Mucosa of rectum (tissue), 2 donors: Measurements from ENCODE around the gene ATF3.

Source experiments
- H3K27ac ChIP-seq, 2 donors: one replicate each; pipeline ENCODE4 v1.7.0; 2013; ENCODE audit warnings: inconsistent platforms in 2 of 2, low read depth in 2 of 2, low read length in 2 of 2
- H3K27me3 ChIP-seq, 2 donors: one replicate each; pipeline ENCODE4 v1.7.0; 2013; ENCODE audit warnings: low read length in 2 of 2; ENCODE audit not compliant: control insufficient read depth in 2 of 2, insufficient read depth in 2 of 2
- H3K36me3 ChIP-seq, 2 donors: one replicate each; pipeline ENCODE4 v1.7.0; 2013; ENCODE audit warnings: low read length in 2 of 2; ENCODE audit not compliant: control insufficient read depth in 2 of 2, insufficient read depth in 2 of 2
- H3K4me1 ChIP-seq, 2 donors: one replicate each; pipeline ENCODE4 v1.7.0; 2013; ENCODE audit warnings: low read length in 2 of 2, mild to moderate bottlenecking in 1 of 2; ENCODE audit not compliant: control insufficient read depth in 2 of 2, insufficient read depth in 2 of 2
- H3K4me3 ChIP-seq, 2 donors: one replicate each; pipeline ENCODE4 v1.7.0; 2013; ENCODE audit warnings: low read length in 2 of 2
- H3K9ac ChIP-seq, 2 donors: one replicate each; pipeline ENCODE4 v1.7.0; 2013; ENCODE audit warnings: low read length in 2 of 2, low read depth in 1 of 2, mild to moderate bottlenecking in 1 of 2
- H3K9me3 ChIP-seq, 2 donors: one replicate each; pipeline ENCODE4 v1.7.0; 2013; ENCODE audit warnings: low read length in 2 of 2; ENCODE audit not compliant: control insufficient read depth in 2 of 2
- donor health status: healthy.
- donor health status: Normal muscosa, but diverticular disease.

ATF3 gene

DNA sequence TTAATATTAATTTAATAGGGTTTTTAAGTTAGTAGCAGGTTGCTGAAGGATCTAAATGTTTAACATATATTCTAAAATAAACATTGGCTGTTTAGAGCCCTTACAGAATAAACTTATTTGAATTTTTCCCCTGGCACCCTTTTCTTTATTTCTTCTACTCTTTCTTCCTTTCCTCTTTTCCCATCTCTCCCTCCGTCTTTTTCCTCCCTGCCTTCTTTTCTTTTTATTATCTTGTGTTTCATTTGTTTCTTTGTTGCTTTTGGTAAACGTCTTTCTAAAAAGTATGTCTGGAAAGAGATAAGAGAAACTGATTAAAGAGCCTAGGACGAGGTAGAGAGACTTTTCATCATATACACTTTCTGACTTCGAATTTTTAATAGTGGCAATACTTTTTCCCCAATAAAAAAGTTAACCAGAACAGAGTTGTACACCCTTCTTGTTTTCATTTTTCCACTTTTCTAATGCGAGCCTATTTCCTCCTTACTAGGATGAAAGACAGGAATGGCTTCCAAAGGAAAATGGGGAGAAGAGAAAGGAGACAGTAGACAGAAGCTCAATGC lies 39.5 kb upstream of the ATF3 start:
- H3K9me3 ChIP-seq = no peaks in the 10 kb centered on the region
- H3K27me3 ChIP-seq = no peaks in the 10 kb centered on the region
- H3K36me3 ChIP-seq = no peaks in the 10 kb centered on the region
- H3K27ac ChIP-seq = no peak overlapping the region
- H3K4me1 ChIP-seq = peaks cover 6 to 10% of the 10 kb centered on the region in 2 donors
- no peak overlapping the region for H3K9ac ChIP-seq
- no peak overlapping the region for H3K4me3 ChIP-seq

DNA sequence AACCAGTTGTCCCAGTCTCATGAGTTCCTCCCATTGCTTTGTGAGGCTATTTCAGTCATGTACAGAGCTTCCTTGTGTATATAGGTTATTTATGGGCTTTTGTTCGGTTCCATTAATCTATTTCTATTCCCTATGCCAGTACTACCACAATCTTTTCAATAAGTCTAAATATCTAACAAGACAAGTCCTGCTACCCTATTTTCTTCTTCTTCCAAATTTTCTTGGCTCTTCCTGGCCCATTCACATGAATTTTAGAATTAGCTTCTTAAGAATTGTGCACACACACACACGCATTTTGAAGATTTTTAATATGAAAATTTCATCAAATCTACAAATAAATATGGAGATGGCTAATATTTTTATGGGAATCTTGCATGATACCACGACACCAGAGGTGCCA lies 33.8 kb upstream of the ATF3 start:
- H3K9ac ChIP-seq = no peak overlapping the region
- H3K27ac ChIP-seq = no peak overlapping the region
- no peaks in the 10 kb centered on the region for H3K9me3 ChIP-seq
- no peak overlapping the region for H3K4me3 ChIP-seq
- no peaks in the 10 kb centered on the region for H3K36me3 ChIP-seq
- no peaks in the 10 kb centered on the region for H3K27me3 ChIP-seq
- no peaks in the 10 kb centered on the region for H3K4me1 ChIP-seq

DNA sequence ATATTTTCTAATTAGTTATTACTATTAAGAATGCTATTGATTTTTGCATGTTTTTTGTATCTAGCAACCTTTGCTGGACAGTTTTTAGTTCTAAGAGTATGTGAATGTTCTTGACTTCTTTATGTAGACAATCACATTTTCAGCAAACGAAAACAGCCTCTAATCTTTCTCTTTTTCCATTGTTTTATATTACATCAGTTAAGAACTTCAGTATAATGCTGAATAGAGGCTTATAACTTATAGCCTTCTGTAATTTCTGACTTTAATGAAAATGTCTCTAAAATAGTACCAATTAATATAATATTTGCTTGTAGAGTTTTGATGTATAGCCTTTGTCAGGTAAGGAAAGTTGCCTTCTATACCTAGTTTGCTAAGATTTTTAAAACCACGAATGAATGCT lies 33.2 kb upstream of the ATF3 start:
- Histone ChIP-seq H3K27me3 (no peaks in the 10 kb centered on the region), H3K4me3 (no peak overlapping the region), H3K9me3 (no peaks in the 10 kb centered on the region), H3K36me3 (no peaks in the 10 kb centered on the region), H3K27ac (no peak overlapping the region), H3K4me1 (no peaks in the 10 kb centered on the region), H3K9ac (no peak overlapping the region)

DNA sequence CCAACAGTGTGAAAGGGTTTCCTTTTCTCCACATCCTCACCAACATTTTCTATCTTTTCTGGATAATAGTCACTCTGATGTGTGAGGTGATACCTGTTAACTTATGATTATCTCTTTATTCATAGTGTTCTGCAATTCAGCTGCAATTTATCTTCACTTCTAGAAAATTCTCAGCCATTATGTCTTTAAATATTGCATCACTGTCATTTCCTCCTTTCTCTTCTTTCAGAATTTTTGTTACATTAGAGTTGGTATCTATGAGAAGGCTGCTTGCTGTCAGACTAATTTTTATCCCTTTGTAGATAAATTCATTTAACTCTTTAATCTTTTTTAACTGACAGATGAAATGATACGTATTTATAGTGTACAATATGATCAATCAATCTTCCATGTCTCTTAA lies 30.5 kb upstream of the ATF3 start:
- no peaks in the 10 kb centered on the region for H3K36me3 ChIP-seq
- H3K9ac ChIP-seq = no peak overlapping the region
- no peaks in the 10 kb centered on the region for H3K4me1 ChIP-seq
- H3K27me3 ChIP-seq = no peaks in the 10 kb centered on the region
- no peak overlapping the region for H3K4me3 ChIP-seq
- no peaks in the 10 kb centered on the region for H3K9me3 ChIP-seq
- no peak overlapping the region for H3K27ac ChIP-seq

DNA sequence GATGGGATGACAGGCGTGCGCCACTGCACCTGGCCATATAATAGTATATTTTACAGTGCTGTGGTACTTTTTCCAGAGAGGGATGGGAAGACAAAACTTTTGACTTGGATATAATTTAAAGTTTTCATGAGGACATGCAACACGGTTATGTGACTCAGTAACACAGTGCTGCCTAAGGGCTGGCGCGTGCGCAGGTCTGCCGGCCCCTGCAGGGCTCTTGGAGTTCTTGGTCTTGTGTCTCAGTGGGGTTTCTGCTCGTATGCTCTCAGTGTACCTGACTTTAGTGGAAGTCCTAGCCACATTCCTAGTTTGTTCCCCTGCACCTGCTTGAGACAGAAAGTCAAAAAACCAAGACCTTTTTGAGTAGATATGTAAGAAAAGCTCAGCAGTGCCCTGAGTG lies 27.5 kb upstream of the ATF3 start:
- Histone ChIP-seq H3K9ac (no peak overlapping the region), H3K36me3 (no peaks in the 10 kb centered on the region), H3K4me3 (no peak overlapping the region), H3K9me3 (no peaks in the 10 kb centered on the region), H3K27me3 (peaks cover 0 to 8% of the 10 kb centered on the region in 2 donors), H3K4me1 (no peaks in the 10 kb centered on the region), H3K27ac (no peak overlapping the region)

DNA sequence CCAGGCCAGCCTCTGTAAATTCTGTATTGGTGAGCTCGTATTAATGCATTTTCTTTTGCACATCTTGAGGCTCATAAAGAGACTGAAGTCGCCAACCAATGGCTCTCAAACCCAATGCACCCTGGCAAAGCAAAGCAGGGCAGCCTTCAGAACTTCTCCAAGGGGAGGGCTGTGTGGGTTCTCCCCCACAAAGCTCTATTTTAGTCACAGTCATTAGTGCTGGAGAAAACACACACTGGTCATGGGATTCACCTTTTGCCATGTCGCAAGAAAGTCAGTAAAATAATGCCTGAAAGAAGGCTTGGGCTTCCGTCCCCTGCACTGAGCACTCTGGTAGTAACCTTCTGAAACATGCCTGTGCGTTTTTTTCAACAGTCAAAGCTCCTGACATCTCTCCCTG lies 26.3 kb upstream of the ATF3 start:
- no peak overlapping the region for H3K4me3 ChIP-seq
- peaks cover 0 to 14% of the 10 kb centered on the region in 2 donors for H3K27me3 ChIP-seq
- H3K36me3 ChIP-seq = no peaks in the 10 kb centered on the region
- H3K9me3 ChIP-seq = no peaks in the 10 kb centered on the region
- H3K27ac ChIP-seq = no peak overlapping the region
- H3K9ac ChIP-seq = no peak overlapping the region
- H3K4me1 ChIP-seq = no peaks in the 10 kb centered on the region

DNA sequence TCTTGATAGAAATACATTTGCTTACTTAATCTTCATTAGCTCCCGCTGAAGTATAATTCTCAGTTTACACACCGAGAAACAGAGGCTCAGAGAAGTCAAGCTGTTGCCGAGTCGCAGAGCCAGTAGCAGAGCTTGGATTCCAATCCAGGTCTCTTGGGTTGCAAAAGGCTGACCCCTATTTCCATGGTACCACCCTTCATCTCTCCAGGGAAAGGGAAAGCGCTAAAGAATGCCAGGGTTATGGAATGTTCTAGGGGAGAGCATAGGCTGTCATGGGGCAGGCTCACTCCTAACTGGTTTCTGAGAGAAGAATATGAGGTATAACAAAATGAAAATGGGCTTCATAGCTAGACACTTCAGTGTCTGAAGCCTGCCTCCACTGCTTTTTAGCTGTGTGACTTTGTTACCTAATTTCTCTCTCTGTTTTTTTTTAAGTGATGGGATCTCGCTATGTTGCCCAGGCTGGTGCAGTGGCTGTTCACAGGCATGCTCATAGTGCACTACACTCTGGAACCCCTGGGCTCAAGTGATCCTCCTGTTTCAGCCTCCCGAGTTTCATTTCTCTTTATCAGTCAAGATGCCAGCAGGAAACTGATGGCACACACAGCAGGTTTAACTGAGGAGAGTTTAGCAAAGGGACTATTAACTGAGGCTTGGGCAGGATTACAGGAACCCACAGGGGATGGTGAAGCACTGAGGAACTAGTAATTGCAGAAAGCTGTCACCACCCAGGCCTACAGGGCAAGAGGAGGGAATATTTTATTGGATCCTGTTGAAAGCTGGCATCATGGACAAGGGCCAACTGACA lies 25.5 kb upstream of the ATF3 start:
- Histone ChIP-seq H3K4me1 (no peaks in the 10 kb centered on the region), H3K36me3 (no peaks in the 10 kb centered on the region), H3K9me3 (no peaks in the 10 kb centered on the region), H3K27me3 (peaks cover 2 to 14% of the 10 kb centered on the region in 2 donors), H3K27ac (no peak overlapping the region), H3K4me3 (no peak overlapping the region), H3K9ac (no peak overlapping the region)

DNA sequence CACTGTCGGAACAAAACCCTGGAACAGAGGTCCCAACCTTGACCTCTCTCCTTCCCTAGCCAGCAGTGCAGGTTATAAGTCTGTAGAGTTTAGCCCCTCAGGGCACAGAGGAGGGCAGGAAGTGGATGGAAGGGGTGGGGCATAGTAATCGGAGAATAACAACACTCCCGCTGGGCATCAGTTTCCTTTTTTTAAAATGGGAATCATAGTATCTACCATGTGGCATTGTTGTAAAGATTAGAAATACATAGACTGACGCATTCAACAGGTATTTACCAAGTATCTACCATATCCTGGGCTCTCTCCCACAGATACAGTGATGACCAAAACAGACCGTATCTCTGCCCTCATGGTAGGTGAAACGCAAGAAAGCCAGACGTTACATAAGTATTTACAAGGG lies 24.9 kb upstream of the ATF3 start:
- Histone ChIP-seq H3K9me3 (no peaks in the 10 kb centered on the region), H3K4me3 (no peak overlapping the region), H3K27ac (no peak overlapping the region), H3K4me1 (no peaks in the 10 kb centered on the region), H3K9ac (no peak overlapping the region), H3K36me3 (no peaks in the 10 kb centered on the region), H3K27me3 (peaks cover 4 to 16% of the 10 kb centered on the region in 2 donors)

DNA sequence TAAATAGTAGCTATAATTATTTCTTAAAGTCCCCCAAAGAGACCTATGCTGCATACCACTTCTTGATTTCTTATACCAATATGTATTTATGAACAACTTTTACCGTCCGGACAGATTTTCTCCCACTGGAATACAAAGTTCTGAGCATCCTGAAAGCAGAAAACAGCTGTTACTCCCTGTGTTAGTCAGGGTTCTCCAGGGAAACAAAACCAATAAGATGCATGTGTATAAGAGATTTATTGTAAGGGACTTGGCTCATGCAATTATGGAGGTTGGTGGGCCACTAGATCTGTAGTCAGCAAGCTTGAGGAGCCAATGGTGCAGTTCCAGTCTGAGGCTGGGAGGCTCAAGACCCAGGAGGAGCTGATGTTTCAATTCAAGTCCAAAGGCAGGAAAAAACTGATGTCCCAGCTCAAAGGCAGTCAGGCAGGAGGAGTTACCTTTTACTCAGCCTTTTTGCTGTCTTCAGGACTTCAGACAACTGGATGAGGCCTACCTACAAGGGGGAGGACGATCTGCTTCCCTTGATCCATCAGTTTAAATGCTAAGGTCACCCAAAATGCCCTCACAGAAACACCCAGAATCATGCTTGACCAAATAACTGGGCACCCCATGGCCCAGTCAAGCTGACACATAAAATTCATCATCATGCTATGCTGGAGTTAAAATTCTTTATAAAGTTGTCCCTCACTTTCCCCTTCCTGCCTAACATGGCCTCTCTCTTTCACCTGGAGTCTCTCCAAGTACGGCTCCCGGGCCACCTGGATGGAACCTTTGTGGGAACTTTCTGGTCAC lies 24.3 kb upstream of the ATF3 start:
- H3K36me3 ChIP-seq = no peaks in the 10 kb centered on the region
- H3K27ac ChIP-seq = no peak overlapping the region
- no peak overlapping the region for H3K4me3 ChIP-seq
- no peak overlapping the region for H3K9ac ChIP-seq
- H3K4me1 ChIP-seq = no peaks in the 10 kb centered on the region
- H3K9me3 ChIP-seq = no peaks in the 10 kb centered on the region
- peaks cover 4 to 16% of the 10 kb centered on the region in 2 donors for H3K27me3 ChIP-seq

DNA sequence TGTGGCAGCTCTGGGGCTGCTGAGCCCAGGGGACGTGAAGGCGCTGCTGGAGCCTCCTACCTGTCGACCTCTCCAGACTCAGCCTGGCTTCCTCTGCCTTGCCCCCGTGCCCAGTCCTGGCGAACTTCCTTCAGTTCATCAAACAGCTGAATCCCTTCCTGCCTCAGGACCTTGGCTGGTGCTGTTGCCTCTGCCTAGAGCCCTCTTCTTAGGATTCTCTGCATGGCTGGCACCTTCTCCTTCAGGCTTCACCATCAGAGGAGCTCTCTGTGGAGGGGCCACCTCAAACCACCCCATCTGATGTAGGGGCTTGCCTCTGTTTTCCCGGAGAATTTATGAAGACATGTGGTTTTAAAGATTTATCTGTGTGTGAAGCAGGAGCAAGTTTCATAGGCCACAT lies 23.4 kb upstream of the ATF3 start:
- H3K27me3 ChIP-seq = peaks cover 4 to 16% of the 10 kb centered on the region in 2 donors
- H3K9me3 ChIP-seq = no peaks in the 10 kb centered on the region
- H3K9ac ChIP-seq = no peak overlapping the region
- no peak overlapping the region for H3K4me3 ChIP-seq
- H3K27ac ChIP-seq = no peak overlapping the region
- H3K4me1 ChIP-seq = no peaks in the 10 kb centered on the region
- H3K36me3 ChIP-seq = no peaks in the 10 kb centered on the region
